AG09309 (cell line): Measurements from ENCODE around the gene HNRNPDL.

Experiments used
- DNase-seq: peaks from one replicate; pipeline ENCODE4 v3.0.0-alpha.2; 2010; ENCODE audit warnings: low read depth
- H3K4me3 ChIP-seq: 2 replicates; pipeline ENCODE4 v1.5.1; 2011; ENCODE audit warnings: mild to moderate bottlenecking, low read depth, low read length, moderate library complexity; ENCODE audit not compliant: control insufficient read depth
- CTCF ChIP-seq: IDR thresholded peaks from 2 replicates; pipeline ENCODE4 v1.5.1; 2011; ENCODE audit warnings: mild to moderate bottlenecking, low read depth, low read length, inconsistent platforms; ENCODE audit not compliant: insufficient read depth, control insufficient read depth; ENCODE audit errors: missing control alignments

HNRNPDL gene

GRCh38 chr4:82428969-82429727, 1.1 kb downstream of the HNRNPDL start:
- peak; percentile 43 for DNase-seq
- peak overlapping the region; percentile 98 for H3K4me3 ChIP-seq
- TF ChIP-seq CTCF = peak; percentile 52

DNA sequence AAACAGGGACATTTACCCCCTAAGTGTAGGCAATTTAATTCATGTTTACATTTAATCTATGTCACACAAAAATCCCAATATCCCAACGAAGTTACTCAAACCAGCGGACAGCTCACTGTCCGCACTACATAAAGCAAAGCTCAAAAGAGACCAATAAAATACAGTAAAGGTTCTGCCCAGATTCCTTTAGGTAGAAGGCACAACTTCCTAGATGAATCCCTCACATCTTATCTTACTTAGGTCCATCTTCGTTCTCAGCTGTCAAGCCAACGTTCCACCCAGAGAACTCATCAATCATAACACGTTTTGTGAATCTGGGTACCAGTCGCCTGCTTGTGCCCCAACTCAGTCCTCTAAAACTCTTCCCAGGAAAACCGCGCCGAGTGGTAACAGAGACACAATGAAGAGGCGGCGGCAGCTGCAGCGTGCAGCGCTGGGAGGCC, 1.7 kb downstream of the HNRNPDL start:
- H3K4me3 ChIP-seq = peak overlapping the region; percentile 84
- no peak for DNase-seq
- no peak for TF ChIP-seq CTCF

GRCh38 chr4:82425478-82425877, 4.8 kb downstream of the HNRNPDL start:
- no peak overlapping the region for H3K4me3 ChIP-seq
- no peak for DNase-seq

DNA sequence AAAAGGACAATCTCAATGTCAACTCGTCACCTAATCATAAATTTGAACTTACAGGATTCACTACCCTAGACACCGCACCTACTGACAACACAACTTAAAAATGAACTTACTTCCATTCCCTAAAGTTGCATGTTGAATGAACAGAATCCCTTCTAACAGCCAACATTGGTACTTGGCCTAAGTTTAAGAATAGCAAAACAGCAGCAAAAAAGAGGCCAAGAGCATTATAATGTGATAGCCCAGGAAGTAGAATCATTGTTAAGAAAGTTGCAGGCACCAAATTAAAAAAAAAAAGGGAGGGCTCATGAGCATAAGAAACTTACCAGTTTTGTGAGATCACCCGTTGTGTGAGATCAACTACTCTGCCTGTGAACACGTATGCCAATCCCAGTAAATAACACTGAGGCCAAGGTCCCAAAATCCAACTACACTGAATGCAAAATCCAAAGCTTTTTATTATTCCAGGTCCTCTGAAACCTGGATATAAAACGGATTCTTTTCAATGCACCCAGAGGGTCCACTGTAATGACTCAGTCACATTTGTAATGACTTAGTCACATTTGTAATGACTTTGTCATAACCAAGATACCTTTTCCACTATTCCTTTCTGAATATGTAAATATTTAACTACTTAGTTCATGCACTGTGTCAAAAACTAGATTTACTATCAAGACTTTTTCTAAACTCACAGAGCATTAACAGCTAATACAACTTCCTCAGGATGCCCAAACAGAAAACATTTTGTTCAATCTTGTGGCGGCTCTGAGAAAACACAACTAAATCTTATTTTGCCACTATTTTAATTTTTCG, 6.8 kb downstream of the HNRNPDL start:
- TF ChIP-seq CTCF = no peak
- no peak for DNase-seq
- no peak overlapping the region for H3K4me3 ChIP-seq

More at GRCh38 chr4:82425478-82425877, 4.8 kb downstream of the HNRNPDL start:
- no peak for TF ChIP-seq CTCF

DNA sequence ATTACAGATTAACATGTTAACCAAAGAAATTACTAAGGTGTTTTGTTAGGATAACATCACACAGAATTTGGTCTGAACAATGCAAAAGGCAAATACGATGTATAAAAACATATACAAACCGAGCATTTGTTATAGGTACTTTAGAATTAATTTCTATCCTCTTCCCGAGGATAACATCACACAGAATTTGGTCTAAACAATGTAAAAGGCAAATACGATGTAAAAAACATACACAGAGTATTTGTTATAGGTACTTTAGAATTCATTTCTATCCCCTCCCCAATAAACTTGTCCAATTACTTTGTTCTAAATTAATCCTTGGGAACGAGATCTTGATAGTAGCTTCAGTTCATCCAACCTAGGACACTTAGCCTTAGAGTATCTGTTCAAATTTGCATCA, 7.6 kb downstream of the HNRNPDL start:
- no peak for TF ChIP-seq CTCF
- no peak overlapping the region for H3K4me3 ChIP-seq
- DNase-seq = no peak

DNA sequence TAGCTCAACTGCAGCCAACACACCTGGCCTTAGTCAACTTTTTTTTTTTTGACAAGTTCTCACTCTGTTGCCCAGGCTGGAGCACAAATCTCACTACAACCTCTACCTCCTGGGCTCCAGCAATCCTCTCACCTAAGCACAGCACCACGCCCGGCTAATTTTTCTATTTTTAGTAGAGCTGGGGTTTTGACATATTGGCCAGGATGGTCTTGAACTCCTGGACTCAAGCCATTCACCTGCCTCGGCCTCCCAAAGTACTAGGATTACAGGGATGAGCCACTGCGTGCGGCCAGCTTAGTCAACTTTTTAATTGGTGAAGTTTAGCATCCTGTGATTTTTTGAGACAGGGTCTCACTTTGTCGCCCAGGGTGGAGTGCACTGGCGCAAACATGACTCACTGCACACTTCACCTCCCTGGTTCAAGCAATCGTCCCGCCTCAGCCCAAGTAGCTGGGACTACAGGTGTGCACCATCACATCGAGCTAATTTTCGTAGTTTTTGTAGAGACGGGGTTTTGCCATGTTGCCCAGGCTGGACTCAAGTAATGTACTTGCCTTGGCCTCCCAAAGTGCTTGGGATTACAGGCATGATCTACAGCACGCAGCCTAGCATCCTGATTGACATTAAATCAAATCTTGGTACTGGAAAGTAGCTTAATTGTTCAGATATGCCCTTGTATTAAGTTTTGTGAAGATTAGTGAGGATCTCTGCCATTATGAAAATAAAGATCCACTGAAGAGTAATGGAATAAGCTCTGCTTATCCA, 8.3 kb downstream of the HNRNPDL start:
- H3K4me3 ChIP-seq = no peak overlapping the region
- TF ChIP-seq CTCF = no peak
- DNase-seq = no peak
